Retinal pigment epithelial cell (primary cell): ENCODE data around the gene ZNF618.
"Not testable (repeated sequence)": the region's sequence is repeated elsewhere in the genome, so short reads cannot be mapped to it uniquely, and the experiment has no call there.

Experiments
- DNase-seq: peaks from one replicate; pipeline ENCODE4 v3.0.0-alpha.2; 2010; ENCODE audit warnings: low read depth
- H3K4me3 ChIP-seq: 2 replicates; pipeline ENCODE4 v1.5.1; 2011; ENCODE audit warnings: mild to moderate bottlenecking, low read length, control low read depth, moderate library complexity
- TF ChIP-seq, protein P1 (sequence below): conservative IDR thresholded peaks from 2 replicates; pipeline ENCODE4 v1.5.1; 2011; ENCODE audit warnings: low read depth, low read length, control low read depth, inconsistent platforms

Gene ZNF618

DNA sequence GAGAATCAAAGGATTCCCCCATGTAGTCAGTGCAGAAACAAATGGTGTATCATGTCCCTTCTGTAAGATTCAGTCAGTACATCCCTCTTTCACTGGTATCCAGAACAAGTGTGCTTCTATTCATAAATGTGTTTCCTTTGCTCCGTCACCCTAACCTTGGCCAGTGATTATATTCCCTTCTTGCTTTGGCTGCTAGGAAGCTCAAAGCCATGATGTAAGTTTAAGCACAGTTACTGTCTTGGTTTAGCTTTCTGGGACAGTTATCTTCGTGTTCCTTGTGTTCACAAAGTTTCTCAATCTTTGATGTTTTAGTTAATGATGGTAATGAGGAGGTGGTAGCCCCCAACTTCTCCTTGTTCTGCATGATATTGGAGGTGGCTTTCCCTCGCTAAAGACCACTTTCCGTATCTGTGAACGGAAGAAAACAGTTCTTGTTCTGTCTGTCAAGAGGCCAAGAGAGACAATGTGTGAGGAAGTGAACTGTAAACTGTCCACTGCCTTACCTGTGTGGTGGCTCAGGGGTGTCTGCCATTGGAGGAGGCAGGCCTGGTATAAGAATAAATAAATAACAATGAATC, 204.2 kb downstream of the ZNF618 start:
- no peak for DNase-seq
- TF ChIP-seq, protein P1, sequence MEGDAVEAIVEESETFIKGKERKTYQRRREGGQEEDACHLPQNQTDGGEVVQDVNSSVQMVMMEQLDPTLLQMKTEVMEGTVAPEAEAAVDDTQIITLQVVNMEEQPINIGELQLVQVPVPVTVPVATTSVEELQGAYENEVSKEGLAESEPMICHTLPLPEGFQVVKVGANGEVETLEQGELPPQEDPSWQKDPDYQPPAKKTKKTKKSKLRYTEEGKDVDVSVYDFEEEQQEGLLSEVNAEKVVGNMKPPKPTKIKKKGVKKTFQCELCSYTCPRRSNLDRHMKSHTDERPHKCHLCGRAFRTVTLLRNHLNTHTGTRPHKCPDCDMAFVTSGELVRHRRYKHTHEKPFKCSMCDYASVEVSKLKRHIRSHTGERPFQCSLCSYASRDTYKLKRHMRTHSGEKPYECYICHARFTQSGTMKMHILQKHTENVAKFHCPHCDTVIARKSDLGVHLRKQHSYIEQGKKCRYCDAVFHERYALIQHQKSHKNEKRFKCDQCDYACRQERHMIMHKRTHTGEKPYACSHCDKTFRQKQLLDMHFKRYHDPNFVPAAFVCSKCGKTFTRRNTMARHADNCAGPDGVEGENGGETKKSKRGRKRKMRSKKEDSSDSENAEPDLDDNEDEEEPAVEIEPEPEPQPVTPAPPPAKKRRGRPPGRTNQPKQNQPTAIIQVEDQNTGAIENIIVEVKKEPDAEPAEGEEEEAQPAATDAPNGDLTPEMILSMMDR: no peak
- H3K4me3 ChIP-seq: no peak overlapping the region

DNA sequence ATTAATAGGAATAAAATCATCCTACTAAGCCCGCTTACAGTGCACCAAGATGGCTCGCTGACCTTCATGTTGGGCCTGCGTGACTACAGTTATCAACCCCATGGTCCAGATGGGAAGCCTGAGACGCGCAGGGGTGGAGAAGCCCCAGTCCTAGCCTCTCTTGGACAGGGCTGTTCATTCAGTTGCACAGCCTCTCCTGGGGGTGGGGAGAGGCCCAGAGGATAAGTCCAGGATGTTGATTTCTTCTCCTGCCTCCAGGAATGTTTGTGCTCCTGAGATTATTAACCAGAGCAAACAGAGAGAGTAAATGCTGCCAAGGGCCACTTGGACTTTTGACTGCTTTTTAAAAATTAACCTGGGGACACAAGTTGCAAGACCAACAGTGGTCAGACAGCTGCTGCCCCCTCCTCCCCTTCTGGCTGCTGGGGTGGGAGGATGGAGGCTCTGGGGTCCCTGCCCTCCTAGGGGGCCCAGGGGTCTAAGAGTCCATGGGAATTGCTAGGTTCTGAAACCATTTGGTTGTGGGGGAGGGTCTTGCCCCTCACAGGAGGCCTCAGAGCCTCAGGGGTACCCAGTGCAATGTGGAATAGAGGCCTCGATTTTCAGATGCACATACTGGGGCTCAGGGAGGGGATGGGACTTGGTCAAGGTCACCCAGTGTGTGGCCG, 204.8 kb downstream of the ZNF618 start:
- no peak overlapping the region for H3K4me3 ChIP-seq
- DNase-seq: no peak
- TF ChIP-seq, protein P1: no peak

DNA sequence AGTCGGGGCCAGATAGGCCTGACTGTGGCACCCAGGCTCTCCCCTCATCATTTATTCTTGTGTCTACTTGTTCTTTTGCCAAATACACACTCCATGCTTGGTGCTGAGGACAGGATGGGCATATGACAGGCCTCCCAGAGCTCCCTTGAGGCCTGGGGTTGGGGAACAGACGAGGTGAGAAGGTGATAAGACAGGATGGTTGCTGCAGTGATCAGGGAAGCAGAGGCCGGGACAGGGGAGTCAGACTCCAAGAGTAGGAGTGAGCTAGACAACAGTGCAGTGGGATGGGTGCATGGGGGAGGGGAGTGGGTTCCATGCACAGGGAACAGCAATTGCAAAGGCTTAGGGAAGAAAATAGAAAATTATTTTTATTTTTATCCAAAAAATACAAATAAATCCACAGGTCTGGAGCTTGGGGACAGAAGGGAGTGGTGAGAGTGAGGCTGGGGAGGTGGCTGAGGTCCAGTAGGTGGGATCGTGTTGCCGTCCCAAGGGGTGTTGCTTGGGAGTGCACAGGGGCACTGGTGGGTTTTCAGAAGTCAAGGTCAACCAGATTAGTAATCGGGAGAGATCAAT, 205.4 kb downstream of the ZNF618 start:
- TF ChIP-seq, protein P1: no peak
- no peak for DNase-seq
- H3K4me3 ChIP-seq: no peak overlapping the region

DNA sequence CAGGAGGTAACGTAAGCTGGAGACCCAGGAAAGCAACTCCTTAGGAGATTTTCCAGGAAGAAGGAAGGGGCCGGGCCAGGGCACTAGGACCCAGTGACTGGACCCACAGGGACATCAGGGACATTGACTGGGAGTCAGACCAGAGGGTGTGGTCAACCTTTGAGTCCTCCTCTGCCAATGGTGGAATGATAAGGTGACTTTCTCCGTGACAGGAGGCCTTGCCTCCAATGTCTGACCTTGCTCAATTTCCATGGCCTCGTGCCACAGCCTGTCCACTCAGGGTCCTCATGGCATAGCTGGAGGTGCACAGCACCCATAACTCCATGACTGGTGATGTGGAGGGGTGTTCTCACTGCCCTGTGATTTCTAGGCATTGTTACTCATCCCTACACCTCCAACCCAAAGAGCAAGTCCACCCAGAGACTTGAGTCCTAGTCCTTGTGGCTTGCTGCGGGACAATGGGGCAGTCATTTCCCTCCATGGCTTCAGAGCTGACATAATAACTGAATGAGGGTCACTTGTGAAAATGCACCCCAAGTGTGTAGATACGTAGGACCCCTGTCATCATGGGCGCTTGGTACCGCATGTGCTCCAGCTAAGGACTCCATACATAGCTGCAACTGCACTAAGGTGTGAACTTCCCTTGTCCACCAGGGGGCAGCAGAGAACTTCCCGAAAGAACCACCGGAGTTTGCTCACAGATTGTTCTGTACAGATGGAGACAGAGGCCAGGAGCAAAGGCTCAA, 206.1 kb downstream of the ZNF618 start:
- peak; percentile 55 for DNase-seq
- TF ChIP-seq, protein P1: peak; percentile 97
- H3K4me3 ChIP-seq: no peak overlapping the region

DNA sequence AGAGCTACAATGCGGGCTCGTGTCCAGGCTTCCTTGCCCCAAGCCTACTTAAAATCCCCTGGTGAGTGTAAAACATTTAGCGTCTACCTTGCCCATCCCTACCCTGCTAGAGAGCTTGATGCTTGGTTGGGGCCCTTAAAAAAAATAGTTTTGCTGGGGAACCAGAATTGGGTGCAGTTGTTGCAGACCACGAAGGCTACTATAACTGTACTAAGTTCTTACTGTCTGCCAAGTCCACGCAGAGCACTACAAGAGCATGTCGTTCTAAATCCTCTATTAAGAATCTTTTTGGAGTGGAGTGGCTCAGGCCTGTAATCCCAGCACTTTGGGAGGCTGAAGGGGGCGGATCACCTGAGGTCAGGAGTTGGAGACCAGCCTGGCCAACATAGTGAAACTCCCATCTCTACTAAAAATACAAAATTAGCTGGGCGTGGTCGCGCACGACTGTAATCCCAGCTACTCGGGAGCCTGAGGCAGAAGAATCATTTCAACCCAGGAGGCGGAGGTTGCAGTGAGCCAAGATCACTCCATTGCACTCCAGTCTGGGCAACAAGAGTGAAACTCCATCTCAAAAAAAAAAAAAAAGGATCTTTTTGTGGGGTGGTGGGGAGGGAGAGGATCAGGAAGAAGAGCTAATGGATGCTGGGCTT, 206.8 kb downstream of the ZNF618 start:
- not testable (repeated sequence) for H3K4me3 ChIP-seq

DNA sequence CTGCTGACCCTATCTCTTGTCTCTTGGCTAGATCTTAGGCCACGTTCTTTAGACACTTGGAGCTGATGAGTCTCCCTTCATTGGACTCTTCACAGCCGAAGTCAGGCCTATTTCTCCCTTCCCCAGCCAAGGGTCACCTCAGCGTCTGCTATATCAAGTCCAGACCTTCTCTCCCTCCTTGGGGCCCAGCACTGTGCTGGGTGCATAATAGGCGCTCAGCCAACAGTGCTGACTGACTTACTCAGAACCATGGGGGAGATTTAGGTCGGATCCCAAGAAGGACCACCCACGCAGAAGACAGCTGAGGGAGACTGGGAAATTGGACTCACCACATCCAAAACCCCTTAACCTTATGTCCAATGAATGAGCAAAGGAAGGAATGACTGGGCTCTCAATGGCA, 207.6 kb downstream of the ZNF618 start:
- no peak for DNase-seq
- TF ChIP-seq, protein P1: no peak
- H3K4me3 ChIP-seq: no peak overlapping the region

More for the DNA sequence above, 206.8 kb downstream of the ZNF618 start:
- DNase-seq: not testable (repeated sequence)
